Activated gamma-delta T cell (primary cell): ENCODE data around the gene RANBP2.
A peak's percentile ranks its signal among the peaks of the same experiment; 100 is the strongest.

Source experiments
- DNase-seq: peaks from one replicate; lab custom pipeline; 2025; lab: John Stamatoyannopoulos, UW

Gene RANBP2

GRCh38 chr2:108776475-108776874, 57.2 kb downstream of the RANBP2 start:
- DNase-seq = no peak

GRCh38 chr2:108778857-108779256, 59.6 kb downstream of the RANBP2 start:
- no peak for DNase-seq

GRCh38 chr2:108786008-108786353, 66.7 kb downstream of the RANBP2 start:
- no peak for DNase-seq

GRCh38 chr2:108786354-108787215, 67.3 kb downstream of the RANBP2 start, which contains the start of gene CCDC138:
Gene CCDC138, plus strand, starts transcription at chr2:108786771. Its CDS starts 52 bp downstream, at chr2:108786823.
- DNase-seq = peak; percentile 79

GRCh38 chr2:108787216-108787541, 67.9 kb downstream of the RANBP2 start:
- no peak for DNase-seq

GRCh38 chr2:108803045-108803736, 83.9 kb downstream of the RANBP2 start:
- no peak for DNase-seq

GRCh38 chr2:108805032-108805431, 85.8 kb downstream of the RANBP2 start:
- DNase-seq = no peak

- DNase-seq = no peak
These were observed 86.5 kb downstream of the RANBP2 start for GRCh38 chr2:108805782-108806181.

- no peak for DNase-seq
These were observed 87.3 kb downstream of the RANBP2 start for GRCh38 chr2:108806371-108807113.

- no peak for DNase-seq
These were observed 90.7 kb downstream of the RANBP2 start for GRCh38 chr2:108809936-108810335.

GRCh38 chr2:108810993-108811957, 92.0 kb downstream of the RANBP2 start:
- DNase-seq = no peak

GRCh38 chr2:108813732-108814131, 94.5 kb downstream of the RANBP2 start:
- DNase-seq = no peak

- no peak for DNase-seq
These were observed 101.2 kb downstream of the RANBP2 start for GRCh38 chr2:108820482-108820881.

- no peak for DNase-seq
These were observed 104.0 kb downstream of the RANBP2 start for GRCh38 chr2:108823286-108823685.

- no peak for DNase-seq
These were observed 105.2 kb downstream of the RANBP2 start for GRCh38 chr2:108824316-108825070.

- DNase-seq = no peak
These were observed 106.0 kb downstream of the RANBP2 start for GRCh38 chr2:108825254-108825653.

- no peak for DNase-seq
These were observed 106.5 kb downstream of the RANBP2 start for GRCh38 chr2:108825736-108826135.

- DNase-seq = no peak
These were observed 110.5 kb downstream of the RANBP2 start for GRCh38 chr2:108829578-108830310.

- no peak for DNase-seq
These were observed 113.9 kb downstream of the RANBP2 start for GRCh38 chr2:108833219-108833618.

- DNase-seq = no peak
These were observed 115.3 kb downstream of the RANBP2 start for GRCh38 chr2:108834620-108835019.
